K562 (cell line): ENCODE results near the gene SMCHD1. TPM values are rescaled to one million over a fixed set of nuclear protein-coding genes. Genes with fewer than 3 reads are reported as not detected.
A peak's percentile ranks its signal among the peaks of the same experiment; 100 is the strongest.

ENCODE experiments used
- CHCHD3 ChIP-seq: fragments of 250-450 bp; sonication (Bioruptor Pico); IDR thresholded peaks from 2 replicates; pipeline ENCODE4 v2.1.2; 2022; ENCODE audit warnings: mild to moderate bottlenecking
- ERF ChIP-seq: fragments of 450-650 bp; formaldehyde crosslinking; IDR thresholded peaks from 2 replicates; pipeline ENCODE4 v1.4.0; 2020; ENCODE audit warnings: mild to moderate bottlenecking, mixed read lengths
- SMAD3 ChIP-seq: fragments of 450-650 bp; formaldehyde crosslinking; conservative IDR thresholded peaks from 2 replicates; pipeline ENCODE4 v1.4.0; 2020; ENCODE audit warnings: mild to moderate bottlenecking
- ZBTB1 ChIP-seq: sonication (generic); formaldehyde crosslinking; IDR thresholded peaks from 2 replicates; pipeline ENCODE4 v1.8.1; 2023; ENCODE audit warnings: missing genetic modification reagents, low read depth, mild to moderate bottlenecking, borderline replicate concordance
- ZKSCAN3 ChIP-seq: fragments of 250-450 bp; sonication (Bioruptor Pico); IDR thresholded peaks from 2 replicates; pipeline ENCODE4 v1.4.0; 2020
- ZNF253 ChIP-seq: fragments of 250-450 bp; sonication (Bioruptor Pico); conservative IDR thresholded peaks from 2 replicates; pipeline ENCODE4 v1.6.1; 2021; ENCODE audit warnings: mild to moderate bottlenecking
- ZNF444 ChIP-seq: fragments of 250-450 bp; sonication (Bioruptor Pico); IDR thresholded peaks from 2 replicates; pipeline ENCODE4 v1.4.0; 2020; ENCODE audit warnings: mild to moderate bottlenecking, moderate library complexity
- polyA plus RNA-seq, 8 experiments: library from polyadenylated mRNA; depleted of rRNA in 4 of 8; stranded (reverse) in 5 of 8; unstranded in 3 of 8; fragments of >200 nt; fragmentation: Nextera tagmentation in 2 of 8; fragmentation: Illumina TruSeq in 1 of 8; extraction: Ambion mirVana in 2 of 8; extraction: Trizol in 1 of 8; gene quantifications; 2 replicates each; pipeline versions ENCODE4 v1.2.1 to v1.2.3, GENCODE V29; 2011 to 2014; ENCODE audit warnings: inconsistent platforms in 1 of 8, missing spikeins in 1 of 8
- total RNA-seq, 7 experiments: library from RNA; depleted of rRNA in 6 of 7; stranded (reverse); fragments of >200 nt in 6 of 7; fragmentation: Illumina TruSeq in 2 of 7; extraction: Trizol in 2 of 7; gene quantifications; 2 replicates each; pipeline versions ENCODE4 v1.2.1 to v1.2.3, GENCODE V29; 2011 to 2021; ENCODE audit warnings: low replicate concordance in 1 of 7
- TF ChIP-seq, protein P1 (sequence below): fragments of 150-350 bp; conservative IDR thresholded peaks from 2 replicates; pipeline ENCODE4 v1.6.1; 2014; ENCODE audit warnings: low read length
- TF ChIP-seq, protein P2 (sequence below): fragments of 250-450 bp; sonication (Bioruptor Pico); IDR thresholded peaks from 2 replicates; pipeline ENCODE4 v1.5.0; 2021; ENCODE audit warnings: mild to moderate bottlenecking, borderline replicate concordance
- TF ChIP-seq, protein P3 (sequence below): fragments of 250-450 bp; sonication (Bioruptor Pico); IDR thresholded peaks from 2 replicates; pipeline ENCODE4 v1.4.0; 2020
- TF ChIP-seq, protein P4 (sequence below): sonication (generic); formaldehyde crosslinking; IDR thresholded peaks from 2 replicates; pipeline ENCODE4 v1.8.1; 2023; ENCODE audit warnings: mild to moderate bottlenecking, missing genetic modification reagents
- TF ChIP-seq, protein P5 (sequence below): sonication (generic); formaldehyde crosslinking; IDR thresholded peaks from 2 replicates; pipeline ENCODE4 v1.8.0; 2022; ENCODE audit warnings: missing genetic modification reagents, mild to moderate bottlenecking, moderate library complexity, borderline replicate concordance

The SMCHD1 gene
- total and polyA plus RNA-seq, 9 of the 15 experiments (the other 6 are each of a cell fraction or from before 2014, with no cell fraction given): 6.3 to 144 (median 72.7) TPM

DNA sequence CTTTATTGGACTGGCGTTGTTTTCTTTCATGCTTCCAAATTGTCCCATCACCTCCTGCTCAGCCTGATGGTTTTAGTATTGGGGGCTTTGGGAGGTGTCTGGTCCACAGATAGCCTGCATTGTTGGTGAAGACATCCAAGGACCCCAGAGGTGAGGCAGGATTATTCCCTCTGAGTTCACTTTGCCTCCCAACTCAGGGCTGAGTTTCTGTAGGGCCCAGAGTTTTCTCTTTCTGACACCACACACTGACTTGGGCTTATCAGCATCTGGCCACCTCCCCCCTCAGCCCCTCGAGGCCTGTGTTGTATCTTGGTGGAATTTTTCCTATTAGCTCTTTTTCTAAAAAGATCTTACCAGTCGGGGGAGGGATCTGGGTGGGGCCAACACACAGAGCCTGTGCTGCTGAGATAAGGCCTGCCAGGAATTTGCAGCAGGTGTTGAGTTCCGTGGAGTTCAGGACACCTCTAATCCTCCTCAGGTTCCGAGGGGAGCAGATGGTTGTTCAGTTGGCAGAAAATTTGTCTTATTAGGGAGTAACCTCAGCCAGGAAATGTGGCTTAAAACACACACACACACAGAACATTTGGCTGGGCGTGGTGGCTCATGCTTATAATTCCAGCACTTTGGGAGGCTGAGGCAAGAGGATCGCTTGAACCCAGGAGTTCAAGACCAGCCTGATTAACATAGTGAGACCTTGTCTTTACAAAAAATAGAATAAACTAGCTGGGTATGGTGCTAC, 198.6 kb downstream of the SMCHD1 start (continued):
- TF ChIP-seq, protein P1, sequence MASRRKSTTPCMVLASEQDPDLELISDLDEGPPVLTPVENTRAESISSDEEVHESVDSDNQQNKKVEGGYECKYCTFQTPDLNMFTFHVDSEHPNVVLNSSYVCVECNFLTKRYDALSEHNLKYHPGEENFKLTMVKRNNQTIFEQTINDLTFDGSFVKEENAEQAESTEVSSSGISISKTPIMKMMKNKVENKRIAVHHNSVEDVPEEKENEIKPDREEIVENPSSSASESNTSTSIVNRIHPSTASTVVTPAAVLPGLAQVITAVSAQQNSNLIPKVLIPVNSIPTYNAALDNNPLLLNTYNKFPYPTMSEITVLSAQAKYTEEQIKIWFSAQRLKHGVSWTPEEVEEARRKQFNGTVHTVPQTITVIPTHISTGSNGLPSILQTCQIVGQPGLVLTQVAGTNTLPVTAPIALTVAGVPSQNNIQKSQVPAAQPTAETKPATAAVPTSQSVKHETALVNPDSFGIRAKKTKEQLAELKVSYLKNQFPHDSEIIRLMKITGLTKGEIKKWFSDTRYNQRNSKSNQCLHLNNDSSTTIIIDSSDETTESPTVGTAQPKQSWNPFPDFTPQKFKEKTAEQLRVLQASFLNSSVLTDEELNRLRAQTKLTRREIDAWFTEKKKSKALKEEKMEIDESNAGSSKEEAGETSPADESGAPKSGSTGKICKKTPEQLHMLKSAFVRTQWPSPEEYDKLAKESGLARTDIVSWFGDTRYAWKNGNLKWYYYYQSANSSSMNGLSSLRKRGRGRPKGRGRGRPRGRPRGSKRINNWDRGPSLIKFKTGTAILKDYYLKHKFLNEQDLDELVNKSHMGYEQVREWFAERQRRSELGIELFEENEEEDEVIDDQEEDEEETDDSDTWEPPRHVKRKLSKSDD: no peak
- TF ChIP-seq CHCHD3 (CRISPR knock-in tag) (no peak), ZKSCAN3 (no peak), ZNF444 (no peak), ZNF253 (no peak), ERF (CRISPR knock-in tag) (no peak), SMAD3 (no peak), ZBTB1 (0 out of 2 replicates have a peak, but pooled peaks have one; percentile 20)
- TF ChIP-seq, protein P2, sequence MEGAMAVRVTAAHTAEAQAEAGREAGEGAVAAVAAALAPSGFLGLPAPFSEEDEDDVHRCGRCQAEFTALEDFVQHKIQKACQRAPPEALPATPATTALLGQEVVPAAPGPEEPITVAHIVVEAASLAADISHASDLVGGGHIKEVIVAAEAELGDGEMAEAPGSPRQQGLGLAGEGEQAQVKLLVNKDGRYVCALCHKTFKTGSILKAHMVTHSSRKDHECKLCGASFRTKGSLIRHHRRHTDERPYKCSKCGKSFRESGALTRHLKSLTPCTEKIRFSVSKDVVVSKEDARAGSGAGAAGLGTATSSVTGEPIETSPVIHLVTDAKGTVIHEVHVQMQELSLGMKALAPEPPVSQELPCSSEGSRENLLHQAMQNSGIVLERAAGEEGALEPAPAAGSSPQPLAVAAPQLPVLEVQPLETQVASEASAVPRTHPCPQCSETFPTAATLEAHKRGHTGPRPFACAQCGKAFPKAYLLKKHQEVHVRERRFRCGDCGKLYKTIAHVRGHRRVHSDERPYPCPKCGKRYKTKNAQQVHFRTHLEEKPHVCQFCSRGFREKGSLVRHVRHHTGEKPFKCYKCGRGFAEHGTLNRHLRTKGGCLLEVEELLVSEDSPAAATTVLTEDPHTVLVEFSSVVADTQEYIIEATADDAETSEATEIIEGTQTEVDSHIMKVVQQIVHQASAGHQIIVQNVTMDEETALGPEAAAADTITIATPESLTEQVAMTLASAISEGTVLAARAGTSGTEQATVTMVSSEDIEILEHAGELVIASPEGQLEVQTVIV (CRISPR knock-in tag): no peak
- TF ChIP-seq, protein P3, sequence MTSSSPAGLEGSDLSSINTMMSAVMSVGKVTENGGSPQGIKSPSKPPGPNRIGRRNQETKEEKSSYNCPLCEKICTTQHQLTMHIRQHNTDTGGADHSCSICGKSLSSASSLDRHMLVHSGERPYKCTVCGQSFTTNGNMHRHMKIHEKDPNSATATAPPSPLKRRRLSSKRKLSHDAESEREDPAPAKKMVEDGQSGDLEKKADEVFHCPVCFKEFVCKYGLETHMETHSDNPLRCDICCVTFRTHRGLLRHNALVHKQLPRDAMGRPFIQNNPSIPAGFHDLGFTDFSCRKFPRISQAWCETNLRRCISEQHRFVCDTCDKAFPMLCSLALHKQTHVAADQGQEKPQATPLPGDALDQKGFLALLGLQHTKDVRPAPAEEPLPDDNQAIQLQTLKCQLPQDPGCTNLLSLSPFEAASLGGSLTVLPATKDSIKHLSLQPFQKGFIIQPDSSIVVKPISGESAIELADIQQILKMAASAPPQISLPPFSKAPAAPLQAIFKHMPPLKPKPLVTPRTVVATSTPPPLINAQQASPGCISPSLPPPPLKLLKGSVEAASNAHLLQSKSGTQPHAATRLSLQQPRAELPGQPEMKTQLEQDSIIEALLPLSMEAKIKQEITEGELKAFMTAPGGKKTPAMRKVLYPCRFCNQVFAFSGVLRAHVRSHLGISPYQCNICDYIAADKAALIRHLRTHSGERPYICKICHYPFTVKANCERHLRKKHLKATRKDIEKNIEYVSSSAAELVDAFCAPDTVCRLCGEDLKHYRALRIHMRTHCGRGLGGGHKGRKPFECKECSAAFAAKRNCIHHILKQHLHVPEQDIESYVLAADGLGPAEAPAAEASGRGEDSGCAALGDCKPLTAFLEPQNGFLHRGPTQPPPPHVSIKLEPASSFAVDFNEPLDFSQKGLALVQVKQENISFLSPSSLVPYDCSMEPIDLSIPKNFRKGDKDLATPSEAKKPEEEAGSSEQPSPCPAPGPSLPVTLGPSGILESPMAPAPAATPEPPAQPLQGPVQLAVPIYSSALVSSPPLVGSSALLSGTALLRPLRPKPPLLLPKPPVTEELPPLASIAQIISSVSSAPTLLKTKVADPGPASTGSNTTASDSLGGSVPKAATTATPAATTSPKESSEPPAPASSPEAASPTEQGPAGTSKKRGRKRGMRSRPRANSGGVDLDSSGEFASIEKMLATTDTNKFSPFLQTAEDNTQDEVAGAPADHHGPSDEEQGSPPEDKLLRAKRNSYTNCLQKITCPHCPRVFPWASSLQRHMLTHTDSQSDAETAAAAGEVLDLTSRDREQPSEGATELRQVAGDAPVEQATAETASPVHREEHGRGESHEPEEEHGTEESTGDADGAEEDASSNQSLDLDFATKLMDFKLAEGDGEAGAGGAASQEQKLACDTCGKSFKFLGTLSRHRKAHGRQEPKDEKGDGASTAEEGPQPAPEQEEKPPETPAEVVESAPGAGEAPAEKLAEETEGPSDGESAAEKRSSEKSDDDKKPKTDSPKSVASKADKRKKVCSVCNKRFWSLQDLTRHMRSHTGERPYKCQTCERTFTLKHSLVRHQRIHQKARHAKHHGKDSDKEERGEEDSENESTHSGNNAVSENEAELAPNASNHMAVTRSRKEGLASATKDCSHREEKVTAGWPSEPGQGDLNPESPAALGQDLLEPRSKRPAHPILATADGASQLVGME (CRISPR knock-in tag): no peak
- TF ChIP-seq, protein P4, sequence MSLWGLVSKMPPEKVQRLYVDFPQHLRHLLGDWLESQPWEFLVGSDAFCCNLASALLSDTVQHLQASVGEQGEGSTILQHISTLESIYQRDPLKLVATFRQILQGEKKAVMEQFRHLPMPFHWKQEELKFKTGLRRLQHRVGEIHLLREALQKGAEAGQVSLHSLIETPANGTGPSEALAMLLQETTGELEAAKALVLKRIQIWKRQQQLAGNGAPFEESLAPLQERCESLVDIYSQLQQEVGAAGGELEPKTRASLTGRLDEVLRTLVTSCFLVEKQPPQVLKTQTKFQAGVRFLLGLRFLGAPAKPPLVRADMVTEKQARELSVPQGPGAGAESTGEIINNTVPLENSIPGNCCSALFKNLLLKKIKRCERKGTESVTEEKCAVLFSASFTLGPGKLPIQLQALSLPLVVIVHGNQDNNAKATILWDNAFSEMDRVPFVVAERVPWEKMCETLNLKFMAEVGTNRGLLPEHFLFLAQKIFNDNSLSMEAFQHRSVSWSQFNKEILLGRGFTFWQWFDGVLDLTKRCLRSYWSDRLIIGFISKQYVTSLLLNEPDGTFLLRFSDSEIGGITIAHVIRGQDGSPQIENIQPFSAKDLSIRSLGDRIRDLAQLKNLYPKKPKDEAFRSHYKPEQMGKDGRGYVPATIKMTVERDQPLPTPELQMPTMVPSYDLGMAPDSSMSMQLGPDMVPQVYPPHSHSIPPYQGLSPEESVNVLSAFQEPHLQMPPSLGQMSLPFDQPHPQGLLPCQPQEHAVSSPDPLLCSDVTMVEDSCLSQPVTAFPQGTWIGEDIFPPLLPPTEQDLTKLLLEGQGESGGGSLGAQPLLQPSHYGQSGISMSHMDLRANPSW (CRISPR knock-in tag): no peak
- TF ChIP-seq, protein P5, sequence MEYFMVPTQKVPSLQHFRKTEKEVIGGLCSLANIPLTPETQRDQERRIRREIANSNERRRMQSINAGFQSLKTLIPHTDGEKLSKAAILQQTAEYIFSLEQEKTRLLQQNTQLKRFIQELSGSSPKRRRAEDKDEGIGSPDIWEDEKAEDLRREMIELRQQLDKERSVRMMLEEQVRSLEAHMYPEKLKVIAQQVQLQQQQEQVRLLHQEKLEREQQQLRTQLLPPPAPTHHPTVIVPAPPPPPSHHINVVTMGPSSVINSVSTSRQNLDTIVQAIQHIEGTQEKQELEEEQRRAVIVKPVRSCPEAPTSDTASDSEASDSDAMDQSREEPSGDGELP (CRISPR knock-in tag): peak; percentile 87
